Neural cell (in vitro differentiated cells): ENCODE results near the gene PWWP2B. TPM values are rescaled to one million over a fixed set of nuclear protein-coding genes. Genes with fewer than 3 reads are reported as not detected.

Experiments used
- H2AFZ ChIP-seq: fragments of 200-600, 300-800 bp; sonication (generic), shearing (Covaris generic); 2 replicates; pipeline ENCODE4 v1.6.0; 2014; ENCODE audit warnings: low read depth, mild to moderate bottlenecking, antibody characterized with exemption, low read length, moderate library complexity
- H3F3A ChIP-seq: fragments of 200-600 bp; shearing (Covaris generic); 2 replicates; pipeline ENCODE4 v1.6.1; 2016; ENCODE audit warnings: mild to moderate bottlenecking, moderate library complexity, mixed read lengths, antibody characterized with exemption, low read length; ENCODE audit not compliant: insufficient read depth, poor library complexity, severe bottlenecking
- H3K27ac ChIP-seq: fragments of 200-600, 300-800 bp; sonication (generic), shearing (Covaris generic); 2 replicates; pipeline ENCODE4 v1.5.1; 2014; ENCODE audit warnings: mild to moderate bottlenecking, low read length, moderate library complexity
- H3K27me3 ChIP-seq: fragments of 300-800, 200-600 bp; sonication (generic), shearing (Covaris generic); 2 replicates; pipeline ENCODE4 v1.6.0; 2014; ENCODE audit warnings: mild to moderate bottlenecking, low read depth, low read length, moderate library complexity; ENCODE audit not compliant: insufficient read depth
- H3K36me3 ChIP-seq: fragments of 300-800, 200-600 bp; sonication (generic), shearing (Covaris generic); 2 replicates; pipeline ENCODE4 v1.5.1; 2014; ENCODE audit warnings: mild to moderate bottlenecking, antibody characterized with exemption, low read length, moderate library complexity; ENCODE audit not compliant: insufficient read depth
- H3K4me2 ChIP-seq: fragments of 300-800, 200-600 bp; sonication (generic), shearing (Covaris generic); 2 replicates; pipeline ENCODE4 v1.6.0; 2014; ENCODE audit warnings: mild to moderate bottlenecking, low read length
- H3K4me3 ChIP-seq: fragments of 300-800, 200-600 bp; sonication (generic), shearing (Covaris generic); 2 replicates; pipeline ENCODE4 v1.5.1; 2014; ENCODE audit warnings: mild to moderate bottlenecking, low read length, moderate library complexity
- H3K79me2 ChIP-seq: fragments of 200-600 bp; shearing (Covaris generic); replicated peaks from 2 replicates; pipeline ENCODE4 v1.6.0; 2014; ENCODE audit warnings: mild to moderate bottlenecking, low read length, moderate library complexity; ENCODE audit not compliant: insufficient read depth
- H3K9ac ChIP-seq: fragments of 300-800, 200-600 bp; sonication (generic), shearing (Covaris generic); 2 replicates; pipeline ENCODE4 v1.6.1; 2016; ENCODE audit warnings: mild to moderate bottlenecking, low read length, mixed read lengths
- H3K9me2 ChIP-seq: fragments of 200-600 bp; shearing (Covaris generic); 2 replicates; pipeline ENCODE4 v1.6.1; 2016; ENCODE audit warnings: mild to moderate bottlenecking, low read length, mixed read lengths; ENCODE audit not compliant: insufficient read depth
- H3K9me3 ChIP-seq: fragments of 200-600, 300-800 bp; sonication (generic), shearing (Covaris generic); 2 replicates; pipeline ENCODE4 v1.6.1; 2016; ENCODE audit warnings: mild to moderate bottlenecking, mixed run types, low read length, moderate library complexity, mixed read lengths
- H4K20me1 ChIP-seq: fragments of 200-600 bp; shearing (Covaris generic); 2 replicates; pipeline ENCODE4 v1.6.1; 2016; ENCODE audit warnings: mild to moderate bottlenecking, mixed run types; ENCODE audit not compliant: insufficient read depth
- EP300 ChIP-seq: fragments of 450-650 bp; conservative IDR thresholded peaks from 2 replicates; pipeline ENCODE4 v1.6.1; 2014; ENCODE audit warnings: antibody characterized with exemption, mild to moderate bottlenecking, moderate library complexity; ENCODE audit not compliant: poor library complexity, severe bottlenecking
- EZH2 ChIP-seq: fragments of 200-600, 300-800 bp; shearing (Covaris generic), sonication (generic); IDR thresholded peaks from 2 replicates; pipeline ENCODE4 v1.6.1; 2014; ENCODE audit warnings: antibody characterized with exemption, low read length, borderline replicate concordance, mild to moderate bottlenecking; ENCODE audit not compliant: insufficient read depth, poor library complexity, severe bottlenecking
- MXI1 ChIP-seq: fragments of 450-650 bp; conservative IDR thresholded peaks from 2 replicates; pipeline ENCODE4 v1.6.1; 2014; ENCODE audit warnings: antibody characterized with exemption, mild to moderate bottlenecking; ENCODE audit not compliant: poor library complexity, severe bottlenecking
- POLR2AphosphoS5 ChIP-seq: IDR thresholded peaks from 2 replicates; pipeline ENCODE4 v1.6.1; 2012
- RAD21 ChIP-seq: fragments of 450-650 bp; conservative IDR thresholded peaks from 2 replicates; pipeline ENCODE4 v1.6.1; 2014; ENCODE audit warnings: antibody characterized with exemption, mild to moderate bottlenecking, moderate library complexity
- SMC3 ChIP-seq: fragments of 450-650 bp; conservative IDR thresholded peaks from 2 replicates; pipeline ENCODE4 v1.6.1; 2014; ENCODE audit warnings: antibody characterized with exemption, mild to moderate bottlenecking, moderate library complexity; ENCODE audit not compliant: poor library complexity
- TAF1 ChIP-seq: IDR thresholded peaks from 2 replicates; pipeline ENCODE4 v1.6.1; 2012; ENCODE audit warnings: low read depth
- polyA plus RNA-seq: library from polyadenylated mRNA; depleted of rRNA; stranded (reverse); fragments of >200 nt; gene quantifications from 2 replicates; pipeline ENCODE4 v1.2.3, GENCODE V29; 2014
- TF ChIP-seq, protein P1 (sequence below): IDR thresholded peaks from 2 replicates; pipeline ENCODE4 v1.6.1; 2012; ENCODE audit warnings: borderline replicate concordance
- TF ChIP-seq, protein P2 (sequence below): fragments of 450-650 bp; IDR thresholded peaks from 2 replicates; pipeline ENCODE4 v1.5.1; 2014; ENCODE audit warnings: antibody characterized with exemption, mild to moderate bottlenecking, moderate library complexity; ENCODE audit not compliant: poor library complexity, severe bottlenecking

Gene PWWP2B
- polyA plus RNA-seq, 1 donor from 2014 or later = 13.0 TPM

DNA sequence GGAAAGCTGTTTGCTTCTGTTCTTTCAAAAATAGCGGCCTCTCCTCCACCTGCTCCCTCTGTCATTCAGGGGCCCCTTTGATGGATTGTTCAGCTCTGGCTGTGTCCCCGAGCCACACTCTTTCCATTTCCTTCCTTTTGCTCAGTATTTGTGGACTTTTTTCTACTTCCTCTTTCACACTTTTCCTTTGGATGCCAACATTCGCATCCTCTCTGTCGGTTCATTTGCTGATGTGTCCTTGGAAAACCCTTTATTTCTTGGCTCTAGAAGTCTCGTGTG is 11.7 kb upstream of the PWWP2B start:
- no peaks in the 10 kb centered on the region for H3K9me2 ChIP-seq
- H3K4me2 ChIP-seq = no peak overlapping the region

DNA sequence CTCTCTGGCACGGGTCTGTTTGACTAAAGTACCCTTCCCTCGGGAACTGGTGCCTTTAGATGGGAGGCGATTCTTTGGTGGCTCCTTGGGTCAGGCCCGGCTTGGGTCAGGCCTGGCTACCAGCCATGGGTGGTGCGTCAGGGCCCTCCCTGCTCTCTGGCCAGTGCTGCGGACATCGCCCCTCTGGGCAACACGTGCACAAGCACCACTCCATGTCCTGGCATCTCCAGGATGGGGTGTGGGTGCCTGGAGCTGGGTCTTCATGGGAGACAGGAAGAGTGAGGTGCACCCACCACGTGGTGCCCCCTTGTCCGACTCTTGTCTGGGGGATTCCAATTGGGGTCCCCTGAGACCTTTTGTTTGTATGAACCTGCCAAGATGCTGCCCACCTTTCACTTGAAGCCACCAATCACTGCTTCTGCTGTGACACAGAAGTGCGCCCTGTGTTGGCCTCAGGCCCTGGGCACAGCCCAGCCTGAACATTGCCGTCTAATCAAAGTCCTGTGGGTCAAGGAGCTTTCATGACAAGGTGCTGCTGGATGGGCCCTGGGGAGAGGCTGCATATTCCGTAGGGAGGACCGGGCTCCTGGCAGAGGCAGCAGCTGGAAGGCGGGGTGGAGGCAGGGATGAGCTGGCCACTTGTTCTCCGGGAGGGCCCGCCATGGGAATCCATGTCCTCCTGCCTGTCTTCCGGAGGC is 11.1 kb upstream of the PWWP2B start:
- Histone ChIP-seq H3K27me3 (no peaks in the 10 kb centered on the region), H3K9me2 (no peaks in the 10 kb centered on the region), H2AFZ (no peak overlapping the region), H3F3A (no peaks in the 10 kb centered on the region), H4K20me1 (no peaks in the 10 kb centered on the region), H3K36me3 (no peaks in the 10 kb centered on the region), H3K4me3 (no peak overlapping the region), H3K9me3 (no peaks in the 10 kb centered on the region), H3K27ac (no peak overlapping the region), H3K79me2 (no peaks in the 10 kb centered on the region), H3K4me2 (no peak overlapping the region), H3K9ac (no peak overlapping the region)
- TF ChIP-seq EP300 (no peak), EZH2 (no peak), POLR2AphosphoS5 (no peak), MXI1 (no peak), SMC3 (no peak), RAD21 (no peak), TAF1 (no peak)
- TF ChIP-seq, protein P1, sequence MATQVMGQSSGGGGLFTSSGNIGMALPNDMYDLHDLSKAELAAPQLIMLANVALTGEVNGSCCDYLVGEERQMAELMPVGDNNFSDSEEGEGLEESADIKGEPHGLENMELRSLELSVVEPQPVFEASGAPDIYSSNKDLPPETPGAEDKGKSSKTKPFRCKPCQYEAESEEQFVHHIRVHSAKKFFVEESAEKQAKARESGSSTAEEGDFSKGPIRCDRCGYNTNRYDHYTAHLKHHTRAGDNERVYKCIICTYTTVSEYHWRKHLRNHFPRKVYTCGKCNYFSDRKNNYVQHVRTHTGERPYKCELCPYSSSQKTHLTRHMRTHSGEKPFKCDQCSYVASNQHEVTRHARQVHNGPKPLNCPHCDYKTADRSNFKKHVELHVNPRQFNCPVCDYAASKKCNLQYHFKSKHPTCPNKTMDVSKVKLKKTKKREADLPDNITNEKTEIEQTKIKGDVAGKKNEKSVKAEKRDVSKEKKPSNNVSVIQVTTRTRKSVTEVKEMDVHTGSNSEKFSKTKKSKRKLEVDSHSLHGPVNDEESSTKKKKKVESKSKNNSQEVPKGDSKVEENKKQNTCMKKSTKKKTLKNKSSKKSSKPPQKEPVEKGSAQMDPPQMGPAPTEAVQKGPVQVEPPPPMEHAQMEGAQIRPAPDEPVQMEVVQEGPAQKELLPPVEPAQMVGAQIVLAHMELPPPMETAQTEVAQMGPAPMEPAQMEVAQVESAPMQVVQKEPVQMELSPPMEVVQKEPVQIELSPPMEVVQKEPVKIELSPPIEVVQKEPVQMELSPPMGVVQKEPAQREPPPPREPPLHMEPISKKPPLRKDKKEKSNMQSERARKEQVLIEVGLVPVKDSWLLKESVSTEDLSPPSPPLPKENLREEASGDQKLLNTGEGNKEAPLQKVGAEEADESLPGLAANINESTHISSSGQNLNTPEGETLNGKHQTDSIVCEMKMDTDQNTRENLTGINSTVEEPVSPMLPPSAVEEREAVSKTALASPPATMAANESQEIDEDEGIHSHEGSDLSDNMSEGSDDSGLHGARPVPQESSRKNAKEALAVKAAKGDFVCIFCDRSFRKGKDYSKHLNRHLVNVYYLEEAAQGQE = no peak
- TF ChIP-seq, protein P2, sequence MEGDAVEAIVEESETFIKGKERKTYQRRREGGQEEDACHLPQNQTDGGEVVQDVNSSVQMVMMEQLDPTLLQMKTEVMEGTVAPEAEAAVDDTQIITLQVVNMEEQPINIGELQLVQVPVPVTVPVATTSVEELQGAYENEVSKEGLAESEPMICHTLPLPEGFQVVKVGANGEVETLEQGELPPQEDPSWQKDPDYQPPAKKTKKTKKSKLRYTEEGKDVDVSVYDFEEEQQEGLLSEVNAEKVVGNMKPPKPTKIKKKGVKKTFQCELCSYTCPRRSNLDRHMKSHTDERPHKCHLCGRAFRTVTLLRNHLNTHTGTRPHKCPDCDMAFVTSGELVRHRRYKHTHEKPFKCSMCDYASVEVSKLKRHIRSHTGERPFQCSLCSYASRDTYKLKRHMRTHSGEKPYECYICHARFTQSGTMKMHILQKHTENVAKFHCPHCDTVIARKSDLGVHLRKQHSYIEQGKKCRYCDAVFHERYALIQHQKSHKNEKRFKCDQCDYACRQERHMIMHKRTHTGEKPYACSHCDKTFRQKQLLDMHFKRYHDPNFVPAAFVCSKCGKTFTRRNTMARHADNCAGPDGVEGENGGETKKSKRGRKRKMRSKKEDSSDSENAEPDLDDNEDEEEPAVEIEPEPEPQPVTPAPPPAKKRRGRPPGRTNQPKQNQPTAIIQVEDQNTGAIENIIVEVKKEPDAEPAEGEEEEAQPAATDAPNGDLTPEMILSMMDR = no peak

More for the DNA sequence above, 11.7 kb upstream of the PWWP2B start:
- no peaks in the 10 kb centered on the region for H3K9me3 ChIP-seq
- H3F3A ChIP-seq = no peaks in the 10 kb centered on the region
- TF ChIP-seq EP300 = no peak
- TF ChIP-seq, protein P1 = no peak
- no peak for TF ChIP-seq RAD21
- TF ChIP-seq POLR2AphosphoS5 = no peak
- TF ChIP-seq MXI1 = no peak
- TF ChIP-seq EZH2 = no peak
- TF ChIP-seq, protein P2 = no peak
- TF ChIP-seq TAF1 = no peak
- TF ChIP-seq SMC3 = no peak
- no peak overlapping the region for H3K4me3 ChIP-seq
- no peak overlapping the region for H3K27ac ChIP-seq
- no peak overlapping the region for H2AFZ ChIP-seq
- no peaks in the 10 kb centered on the region for H3K27me3 ChIP-seq
- H3K36me3 ChIP-seq = no peaks in the 10 kb centered on the region
- H3K9ac ChIP-seq = no peak overlapping the region
- H4K20me1 ChIP-seq = no peaks in the 10 kb centered on the region
- no peaks in the 10 kb centered on the region for H3K79me2 ChIP-seq
